ENCODE measurements around the gene PROX2.

The PROX2 gene, protein sequence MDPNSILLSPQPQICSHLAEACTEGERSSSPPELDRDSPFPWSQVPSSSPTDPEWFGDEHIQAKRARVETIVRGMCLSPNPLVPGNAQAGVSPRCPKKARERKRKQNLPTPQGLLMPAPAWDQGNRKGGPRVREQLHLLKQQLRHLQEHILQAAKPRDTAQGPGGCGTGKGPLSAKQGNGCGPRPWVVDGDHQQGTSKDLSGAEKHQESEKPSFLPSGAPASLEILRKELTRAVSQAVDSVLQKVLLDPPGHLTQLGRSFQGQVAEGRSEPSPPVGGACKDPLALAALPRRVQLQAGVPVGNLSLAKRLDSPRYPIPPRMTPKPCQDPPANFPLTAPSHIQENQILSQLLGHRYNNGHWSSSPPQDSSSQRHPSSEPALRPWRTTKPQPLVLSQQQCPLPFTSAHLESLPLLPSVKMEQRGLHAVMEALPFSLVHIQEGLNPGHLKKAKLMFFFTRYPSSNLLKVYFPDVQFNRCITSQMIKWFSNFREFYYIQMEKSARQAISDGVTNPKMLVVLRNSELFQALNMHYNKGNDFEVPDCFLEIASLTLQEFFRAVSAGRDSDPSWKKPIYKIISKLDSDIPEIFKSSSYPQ

DNA sequence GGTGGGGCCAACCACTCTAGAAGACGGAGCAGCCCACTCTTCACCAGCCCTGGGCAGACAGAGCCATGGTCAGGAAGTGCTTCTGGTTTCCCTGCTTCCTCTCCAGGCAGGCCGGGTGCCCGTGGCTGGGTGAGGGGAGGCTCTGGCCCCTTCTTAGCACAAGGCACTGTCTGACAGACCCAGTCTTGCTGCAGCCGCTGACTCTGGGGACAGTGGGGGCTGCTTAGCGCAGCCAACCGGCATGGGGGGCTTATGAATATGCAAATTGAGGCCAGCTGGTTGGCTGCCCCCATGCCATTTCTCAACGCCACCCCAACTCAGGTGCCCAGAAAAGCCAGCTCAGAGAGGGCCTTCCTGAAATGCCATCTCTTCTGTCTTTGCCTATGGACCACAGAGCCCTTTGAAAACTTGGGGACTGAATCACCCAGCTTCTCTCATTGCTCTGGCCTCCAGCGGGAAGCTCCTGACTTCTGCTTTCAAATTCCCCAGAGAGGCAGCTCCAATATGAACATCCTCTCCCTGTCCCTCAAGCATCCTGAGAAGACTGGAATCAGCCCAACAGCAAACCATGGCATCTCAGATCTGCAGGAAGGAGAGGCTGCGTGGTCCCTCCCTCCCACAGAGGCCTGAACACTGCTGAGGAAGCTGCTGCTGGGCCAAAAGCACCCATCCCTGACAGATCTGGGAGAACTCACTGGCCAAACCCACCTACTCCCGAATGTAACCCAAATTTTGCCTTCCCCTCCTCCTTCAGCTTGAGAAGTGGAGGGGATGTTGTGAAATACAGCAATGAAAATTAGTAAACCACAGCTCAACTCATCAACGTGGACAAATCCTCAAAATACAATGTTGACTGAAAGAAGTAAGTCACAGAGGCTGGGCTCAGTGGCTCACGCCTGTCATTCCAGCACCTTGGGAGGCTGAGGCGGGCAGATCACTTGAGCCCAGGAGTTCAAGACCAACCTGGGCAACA, at the start of gene PROX2:
Gene PROX2 (minus strand): TSS at position 205 of the 973 bp plus-strand sequence. CDS start 12,311 bp downstream, outside the sequence.
- no peak for DNase-seq (ENCODE audit: low read depth)

- DNase-seq (ENCODE audit: low read depth): no peak
These were observed 48.1 kb upstream of the PROX2 start for GRCh38 chr14:74924061-74924460.

- no peak for DNase-seq (ENCODE audit: low read depth)
These were observed 46.9 kb upstream of the PROX2 start, which contains the start of gene RPS6KL1 for GRCh38 chr14:74922752-74923401. TSS of gene RPS6KL1 (minus strand) at chr14:74923260. CDS start at chr14:74921541, 1,719 bp downstream.

DNA sequence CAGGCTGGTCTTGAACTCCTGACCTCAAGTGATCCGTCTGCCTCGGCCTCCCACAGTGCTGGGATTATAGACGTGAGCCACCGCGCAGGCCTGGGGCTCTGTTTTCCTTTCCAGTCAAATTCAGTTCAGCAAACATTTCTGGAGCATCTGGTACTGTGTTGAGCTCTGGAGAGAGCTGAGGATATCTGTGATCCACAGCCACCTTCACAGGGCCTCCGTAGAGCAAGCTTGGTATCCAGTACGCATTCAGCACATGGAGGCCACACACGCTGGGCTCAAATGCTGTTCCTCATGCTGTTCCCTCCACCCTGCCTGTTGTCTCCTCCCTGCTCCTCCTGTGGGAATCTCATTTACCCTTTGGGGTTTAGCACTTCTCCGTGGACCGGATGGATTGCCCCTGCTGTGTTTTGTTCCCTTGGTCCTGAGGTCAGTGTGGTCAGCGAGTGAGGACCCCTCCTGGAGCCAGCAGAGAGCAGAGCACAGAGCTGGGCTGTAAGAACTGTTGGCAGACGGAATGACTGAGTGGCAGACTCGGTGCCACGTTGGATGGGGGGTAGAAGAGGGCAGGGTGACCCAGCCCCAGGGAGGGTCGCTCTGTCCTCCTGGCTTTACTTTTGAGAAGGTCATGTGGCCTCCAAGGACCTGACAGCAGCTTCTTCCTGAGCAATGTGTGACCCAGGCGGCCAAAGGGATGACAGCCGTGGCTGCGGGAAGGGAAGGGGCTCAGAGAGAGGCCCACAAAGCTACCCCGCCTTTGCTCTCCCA, 46.2 kb upstream of the PROX2 start:
- DNase-seq (ENCODE audit: low read depth): no peak

DNA sequence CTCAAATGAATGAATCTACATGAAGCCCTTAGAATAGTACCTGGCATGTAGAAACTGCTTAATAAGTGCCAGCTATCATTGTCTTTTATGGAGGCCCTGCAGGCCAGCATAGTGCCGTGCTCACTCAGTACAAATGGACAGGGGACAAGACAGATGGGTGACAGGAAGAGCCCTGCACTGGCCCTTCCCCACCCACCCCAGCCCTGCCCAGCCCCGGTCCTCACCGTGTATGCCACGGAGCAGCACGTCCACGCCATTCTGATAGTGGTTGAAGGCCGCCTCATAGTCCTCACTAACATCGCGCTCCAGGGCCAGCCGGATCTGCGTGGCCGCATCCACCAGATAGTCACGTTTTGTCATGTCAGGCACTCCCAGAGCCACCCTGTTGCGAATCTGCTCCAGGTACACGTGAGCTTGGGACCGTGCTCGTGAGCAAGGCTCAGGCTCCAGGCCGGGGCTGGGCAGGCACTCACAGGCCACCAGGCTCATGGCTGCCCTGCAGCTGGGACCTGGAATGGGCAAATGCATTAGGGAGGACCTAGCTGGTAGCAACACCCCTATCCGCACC, 45.2 kb upstream of the PROX2 start:
- DNase-seq (ENCODE audit: low read depth): no peak

DNA sequence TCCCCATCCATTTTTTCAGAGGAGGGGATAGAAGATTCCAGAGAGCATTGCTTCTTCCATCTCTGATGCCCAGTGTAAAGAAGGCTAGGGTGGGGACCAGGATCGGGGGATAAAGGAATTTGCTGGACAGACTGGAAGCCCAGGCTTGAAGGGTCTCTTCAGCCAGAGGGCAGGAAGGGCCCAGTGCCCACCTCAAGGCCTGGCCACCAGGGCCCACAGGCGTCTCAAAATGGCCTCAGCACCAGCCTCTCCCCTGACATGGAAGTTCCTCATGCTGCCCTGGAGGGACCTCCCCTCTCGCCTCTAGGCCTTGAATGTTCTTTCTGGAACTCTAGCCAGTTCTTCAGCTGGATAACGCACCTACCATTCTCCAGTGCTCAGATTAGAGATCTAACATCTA, 44.3 kb upstream of the PROX2 start:
- no peak for DNase-seq (ENCODE audit: low read depth)

DNA sequence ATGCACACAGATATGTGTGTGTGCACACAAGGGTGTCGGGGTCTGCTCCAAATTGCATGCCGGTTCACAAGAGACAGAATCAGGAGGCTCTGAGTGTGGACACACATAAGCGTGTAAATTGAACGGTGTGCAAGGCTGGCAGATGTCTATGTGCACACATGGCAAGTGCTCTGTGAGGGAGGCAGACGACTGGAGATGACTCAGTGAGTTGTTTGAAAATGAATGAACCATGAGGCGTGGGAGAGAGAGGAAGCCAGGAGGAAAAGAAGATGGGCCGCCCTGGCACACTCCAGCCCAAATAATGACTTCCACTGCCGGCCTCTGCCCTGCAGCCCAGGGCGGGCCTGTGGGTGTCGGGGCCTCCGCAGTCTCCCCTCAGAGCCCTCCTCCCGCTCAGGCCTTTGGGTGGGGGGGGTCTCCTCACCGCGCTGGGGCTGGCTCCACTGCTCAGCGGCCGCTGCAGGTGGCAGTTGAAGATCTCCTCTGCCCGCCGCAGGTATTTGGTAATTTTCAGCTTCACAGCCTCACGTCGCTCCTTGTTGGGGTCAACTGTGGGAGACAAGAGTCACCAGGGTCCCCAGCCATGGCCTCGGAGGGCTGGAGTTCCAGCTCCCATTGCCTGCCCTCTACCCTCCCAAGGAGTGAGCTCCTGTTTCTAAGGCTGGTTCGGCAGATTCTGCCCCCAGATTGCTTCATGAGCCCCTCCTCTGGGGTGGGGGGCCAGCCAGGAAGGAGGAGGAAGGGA, 43.6 kb upstream of the PROX2 start:
- DNase-seq (ENCODE audit: low read depth): no peak

GRCh38 chr14:74918380-74918779, 42.4 kb upstream of the PROX2 start:
- DNase-seq (ENCODE audit: low read depth): no peak

GRCh38 chr14:74917646-74918081, 41.7 kb upstream of the PROX2 start:
- no peak for DNase-seq (ENCODE audit: low read depth)

DNA sequence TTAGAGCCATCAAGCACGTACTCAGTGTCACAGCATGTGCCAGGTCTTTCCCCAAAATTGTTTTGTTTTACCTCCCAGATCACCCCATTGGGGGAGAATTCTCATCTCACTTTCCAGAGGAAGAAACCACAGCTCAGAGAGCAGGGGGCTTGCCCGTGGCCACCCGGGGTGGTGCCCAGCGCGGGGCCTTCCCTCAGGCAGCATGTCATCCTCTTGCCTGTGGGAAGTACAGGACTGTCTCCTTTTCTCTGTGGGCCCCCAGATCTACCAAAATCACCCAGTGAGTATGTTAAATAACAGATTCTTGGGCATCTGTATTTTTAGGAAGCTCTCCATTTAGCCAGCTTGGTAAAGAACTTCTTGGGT, 41.2 kb upstream of the PROX2 start:
- DNase-seq (ENCODE audit: low read depth): no peak

DNA sequence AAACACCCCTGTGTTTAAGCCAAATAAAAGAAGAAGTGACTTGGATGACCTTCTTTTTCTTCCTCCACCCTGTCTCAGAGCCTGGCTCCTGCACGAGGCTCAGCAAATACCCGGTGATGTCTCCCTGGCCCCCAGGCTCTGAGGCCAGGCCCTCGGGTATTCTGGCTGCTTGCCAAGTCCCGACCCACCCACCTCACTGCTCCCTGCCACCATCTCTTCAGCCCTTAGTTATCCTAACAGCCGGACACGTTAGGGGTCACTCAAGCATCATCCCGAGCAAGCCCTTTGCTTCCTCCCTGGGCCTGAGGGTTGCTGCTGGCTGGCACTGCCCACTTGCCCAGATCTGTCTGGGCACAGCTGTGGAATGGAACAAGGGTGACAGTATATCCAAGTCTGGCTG, 39.9 kb upstream of the PROX2 start:
- DNase-seq (ENCODE audit: low read depth): no peak

- DNase-seq (ENCODE audit: low read depth): no peak
These were observed 39.5 kb upstream of the PROX2 start for GRCh38 chr14:74915426-74915825.

GRCh38 chr14:74913986-74914573, 38.1 kb upstream of the PROX2 start:
- peak; percentile 17 for DNase-seq (ENCODE audit: low read depth)

- no peak for DNase-seq (ENCODE audit: low read depth)
These were observed 37.5 kb upstream of the PROX2 start for GRCh38 chr14:74913393-74913910.

GRCh38 chr14:74912801-74913200, 36.9 kb upstream of the PROX2 start:
- DNase-seq (ENCODE audit: low read depth): no peak

GRCh38 chr14:74912111-74912510, 36.2 kb upstream of the PROX2 start:
- DNase-seq (ENCODE audit: low read depth): no peak

GRCh38 chr14:74911704-74912103, 35.8 kb upstream of the PROX2 start:
- no peak for DNase-seq (ENCODE audit: low read depth)

- no peak for DNase-seq (ENCODE audit: low read depth)
These were observed 35.3 kb upstream of the PROX2 start for GRCh38 chr14:74911221-74911620.

GRCh38 chr14:74910556-74910955, 34.6 kb upstream of the PROX2 start:
- DNase-seq (ENCODE audit: low read depth): no peak
